Nephron progenitor cell (in vitro differentiated cells): Measurements from ENCODE around the gene GRIN2C.

Experiments used
- DNase-seq: peaks from one replicate; pipeline ENCODE4 v3.0.0; 2021
- H3K27ac Mint-ChIP-seq: 2 replicates; pipeline ENCODE4 v1.8.0; 2021; ENCODE audit warnings: mild to moderate bottlenecking, moderate library complexity, mixed read lengths
- H3K27me3 Mint-ChIP-seq: 2 replicates; pipeline ENCODE4 v1.8.0; 2021; ENCODE audit warnings: mild to moderate bottlenecking, low read depth, mixed read lengths; ENCODE audit not compliant: poor library complexity
- H3K36me3 Mint-ChIP-seq: 2 replicates; pipeline ENCODE4 v1.8.0; 2021; ENCODE audit warnings: low read depth, mixed read lengths
- H3K4me1 Mint-ChIP-seq: 2 replicates; pipeline ENCODE4 v1.8.0; 2021; ENCODE audit warnings: mixed read lengths
- H3K4me3 Mint-ChIP-seq: 2 replicates; pipeline ENCODE4 v1.8.0; 2021; ENCODE audit warnings: mild to moderate bottlenecking, moderate library complexity, mixed read lengths
- H3K9me3 Mint-ChIP-seq: 2 replicates; pipeline ENCODE4 v1.8.0; 2021; ENCODE audit warnings: mild to moderate bottlenecking, moderate library complexity, mixed read lengths
- CTCF ChIP-seq: fragments of 200-600 bp; sonication (generic); IDR thresholded peaks from 2 replicates; pipeline ENCODE4 v1.5.0; 2021; ENCODE audit warnings: antibody characterized with exemption

Gene GRIN2C

GRCh38 chr17:74796211-74796610 lies 63.5 kb downstream of the GRIN2C start:
- Mint-ChIP-seq H3K27ac (no peak overlapping the region), H3K9me3 (no peaks in the 10 kb centered on the region), H3K4me3 (no peak overlapping the region), H3K36me3 (peaks cover 30% of the 10 kb centered on the region), H3K27me3 (peaks cover 10% of the 10 kb centered on the region), H3K4me1 (no peaks in the 10 kb centered on the region)
- no peak for TF ChIP-seq CTCF
- no peak for DNase-seq

GRCh38 chr17:74795327-74796020 lies 64.2 kb downstream of the GRIN2C start:
- H3K4me1 Mint-ChIP-seq = no peaks in the 10 kb centered on the region
- no peak for TF ChIP-seq CTCF
- H3K27ac Mint-ChIP-seq = no peak overlapping the region
- peaks cover 12% of the 10 kb centered on the region for H3K27me3 Mint-ChIP-seq
- no peak overlapping the region for H3K4me3 Mint-ChIP-seq
- no peak for DNase-seq
- H3K9me3 Mint-ChIP-seq = no peaks in the 10 kb centered on the region
- H3K36me3 Mint-ChIP-seq = peaks cover 27% of the 10 kb centered on the region

GRCh38 chr17:74792586-74793105 lies 67.0 kb downstream of the GRIN2C start:
- Mint-ChIP-seq H3K9me3 (no peaks in the 10 kb centered on the region), H3K27me3 (peaks cover 13% of the 10 kb centered on the region), H3K27ac (no peak overlapping the region), H3K36me3 (peaks cover 17% of the 10 kb centered on the region), H3K4me1 (no peaks in the 10 kb centered on the region), H3K4me3 (no peak overlapping the region)
- no peak for DNase-seq
- TF ChIP-seq CTCF = no peak
